Measurements from ENCODE around the gene RASAL3.

RASAL3 gene

GRCh38 chr19:15471639-15472101, 7.3 kb upstream of the RASAL3 start:
- no peak for DNase-seq

GRCh38 chr19:15469513-15470297, 5.4 kb upstream of the RASAL3 start:
- peak; percentile 29 to 41 for DNase-seq

- no peak for DNase-seq
These were observed 4.5 kb upstream of the RASAL3 start for GRCh38 chr19:15468675-15469512.

- DNase-seq, result no peak
These were observed 3.4 kb upstream of the RASAL3 start for GRCh38 chr19:15467734-15468214.

- peak; percentile 40 to 75 for DNase-seq
These were observed 2.7 kb upstream of the RASAL3 start for GRCh38 chr19:15466851-15467733.

GRCh38 chr19:15463861-15464371, 428 bp downstream of the RASAL3 start:
- peak; percentile 68 to 83 for DNase-seq

GRCh38 chr19:15461694-15462093, 2.6 kb downstream of the RASAL3 start:
- DNase-seq, result no peak

- no peak for DNase-seq
These were observed 6.5 kb downstream of the RASAL3 start for GRCh38 chr19:15457701-15458484.

- no peak for DNase-seq
These were observed 7.3 kb downstream of the RASAL3 start for GRCh38 chr19:15456871-15457700.

- DNase-seq, result no peak
These were observed 7.9 kb downstream of the RASAL3 start for GRCh38 chr19:15456441-15456840.

GRCh38 chr19:15455996-15456395, 8.3 kb downstream of the RASAL3 start:
- DNase-seq, result no peak

GRCh38 chr19:15453906-15454860, 10.2 kb downstream of the RASAL3 start:
- DNase-seq, result no peak

- no peak for DNase-seq
These were observed 11.2 kb downstream of the RASAL3 start for GRCh38 chr19:15453091-15453578.

- no peak for DNase-seq
These were observed 12.0 kb downstream of the RASAL3 start for GRCh38 chr19:15452111-15453047.

- DNase-seq, result no peak
These were observed 13.8 kb downstream of the RASAL3 start for GRCh38 chr19:15450528-15450890.

- DNase-seq, result peak; percentile 85 to 89
These were observed 14.5 kb downstream of the RASAL3 start, which contains the start of gene WIZ for GRCh38 chr19:15449620-15450527. Gene WIZ (minus strand): TSS chr19:15449956. CDS start chr19:15448307, 1,649 bp downstream.
